Left hindlimb (tissue), 1 donor: Measurements from ENCODE around the gene LBX2.
"Not testable (repeated sequence)": the region's sequence is repeated elsewhere in the genome, so short reads cannot be mapped to it uniquely, and the experiment has no call there.

Experiments
- DNase-seq: peaks from one replicate; pipeline ENCODE4 v3.0.0-alpha.2; 2018

LBX2 gene

DNA sequence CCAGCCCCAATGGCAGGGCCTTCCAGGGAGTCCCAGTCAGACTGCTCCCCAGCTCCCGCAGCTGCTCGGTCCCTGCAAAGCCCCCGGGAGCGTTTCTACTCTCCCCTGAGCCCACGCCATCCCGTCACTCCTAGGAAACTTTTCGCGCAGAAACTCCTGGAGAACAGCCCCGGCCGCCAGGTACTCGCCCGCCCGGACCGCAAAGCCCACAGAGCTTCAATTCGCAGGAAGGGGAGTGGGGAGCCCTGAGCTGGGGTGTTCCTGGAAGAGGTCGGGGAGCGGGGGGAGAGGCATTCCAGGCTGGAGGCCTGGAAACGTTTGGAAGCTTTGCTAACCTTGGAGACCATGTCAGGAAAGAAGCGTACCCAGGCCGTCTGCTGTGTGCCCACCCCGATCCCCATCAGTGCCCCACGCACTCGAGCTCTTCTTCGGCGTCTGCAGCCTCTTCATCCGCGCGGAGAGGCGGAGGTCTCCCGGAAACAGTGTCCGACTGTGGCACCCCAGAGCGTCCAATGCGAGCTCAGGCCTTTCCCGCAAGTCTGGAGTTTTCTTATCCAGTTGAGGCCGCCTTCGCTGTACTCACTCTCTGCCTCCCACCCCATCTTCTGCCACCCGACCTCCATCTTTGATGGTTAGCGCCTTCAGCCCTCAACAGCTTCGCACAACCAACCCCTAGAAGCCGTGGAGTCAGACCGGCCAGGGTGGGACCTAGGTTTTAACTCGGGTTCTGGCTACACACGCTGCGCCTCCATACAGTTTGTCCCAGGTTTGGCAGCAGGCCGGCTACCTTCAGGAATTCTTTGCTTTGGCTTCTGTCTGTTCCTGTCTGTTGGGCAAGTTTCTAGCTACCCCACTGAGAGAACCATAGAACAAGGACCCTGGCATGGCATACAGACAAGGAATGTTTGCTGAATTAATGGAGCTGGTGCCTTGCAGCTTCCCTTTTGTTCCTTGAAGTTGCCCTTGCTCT lies 4.4 kb upstream of the LBX2 start:
- DNase-seq: no peak

DNA sequence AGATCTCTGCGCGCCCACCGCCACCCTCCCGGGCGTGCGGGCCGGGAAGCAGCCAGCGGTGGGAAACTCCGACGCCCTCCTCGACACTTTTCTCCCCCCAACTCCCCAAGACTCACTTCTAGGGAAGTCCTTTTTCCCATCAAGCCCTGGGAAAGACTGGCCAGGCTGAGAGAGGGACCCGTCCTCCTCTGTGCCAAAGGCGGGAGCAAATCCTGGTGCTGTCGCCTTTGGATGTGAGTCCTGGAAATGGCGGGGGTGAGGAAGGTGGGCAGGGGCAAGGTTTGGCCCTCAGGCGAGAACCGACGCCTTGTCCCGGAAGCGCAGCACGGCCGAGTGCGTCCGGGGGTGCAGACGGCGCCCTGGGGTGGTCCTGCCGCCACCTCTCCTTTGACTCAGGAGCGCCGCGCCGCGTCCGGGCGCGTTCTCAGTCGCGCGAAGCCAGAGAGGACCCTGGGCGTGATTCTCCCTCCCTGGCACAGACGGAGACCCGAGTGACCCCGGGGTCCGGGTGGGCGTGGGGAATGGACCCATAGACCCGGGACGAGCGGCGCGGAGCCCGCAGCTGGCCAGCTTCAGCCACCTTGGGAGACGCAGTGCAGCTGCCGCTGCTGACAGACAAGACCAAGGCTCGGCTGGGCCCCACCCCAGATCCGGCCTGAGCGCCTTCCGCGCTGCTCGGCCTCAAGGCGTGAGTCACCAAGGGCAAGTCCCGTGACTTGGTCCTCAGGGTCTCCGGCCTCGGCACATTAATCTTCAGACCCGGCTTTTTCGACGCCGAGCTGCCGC lies 3.5 kb upstream of the LBX2 start:
- peak; percentile 76 for DNase-seq

DNA sequence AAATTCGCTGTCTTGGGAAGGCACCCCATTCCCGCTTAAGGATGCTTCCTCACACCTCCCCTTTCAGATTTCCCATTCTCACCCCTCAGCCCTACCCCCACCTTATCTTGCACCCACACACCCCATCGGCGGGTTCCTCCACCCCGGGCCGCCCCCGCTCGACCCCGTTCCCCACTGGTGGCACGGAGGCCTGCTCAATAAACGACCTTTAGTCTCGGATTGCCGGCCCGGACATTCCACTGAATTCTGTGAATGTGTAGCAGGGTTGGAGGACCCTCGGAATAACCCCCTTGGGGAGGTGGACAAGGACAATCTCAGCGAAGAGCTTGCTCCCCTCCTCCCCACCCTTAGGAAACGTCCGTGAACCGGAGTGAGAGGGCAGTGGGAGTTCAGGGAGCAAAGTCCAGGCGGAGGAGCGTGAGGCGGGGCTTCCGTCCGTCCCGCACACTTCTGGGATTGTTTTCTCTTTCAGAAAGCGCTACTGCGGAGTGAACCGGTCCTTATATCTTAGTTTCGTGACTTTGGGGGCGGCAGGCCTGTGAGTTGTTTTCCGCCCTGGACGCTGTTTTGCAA lies 2.8 kb upstream of the LBX2 start:
- DNase-seq: no peak

DNA sequence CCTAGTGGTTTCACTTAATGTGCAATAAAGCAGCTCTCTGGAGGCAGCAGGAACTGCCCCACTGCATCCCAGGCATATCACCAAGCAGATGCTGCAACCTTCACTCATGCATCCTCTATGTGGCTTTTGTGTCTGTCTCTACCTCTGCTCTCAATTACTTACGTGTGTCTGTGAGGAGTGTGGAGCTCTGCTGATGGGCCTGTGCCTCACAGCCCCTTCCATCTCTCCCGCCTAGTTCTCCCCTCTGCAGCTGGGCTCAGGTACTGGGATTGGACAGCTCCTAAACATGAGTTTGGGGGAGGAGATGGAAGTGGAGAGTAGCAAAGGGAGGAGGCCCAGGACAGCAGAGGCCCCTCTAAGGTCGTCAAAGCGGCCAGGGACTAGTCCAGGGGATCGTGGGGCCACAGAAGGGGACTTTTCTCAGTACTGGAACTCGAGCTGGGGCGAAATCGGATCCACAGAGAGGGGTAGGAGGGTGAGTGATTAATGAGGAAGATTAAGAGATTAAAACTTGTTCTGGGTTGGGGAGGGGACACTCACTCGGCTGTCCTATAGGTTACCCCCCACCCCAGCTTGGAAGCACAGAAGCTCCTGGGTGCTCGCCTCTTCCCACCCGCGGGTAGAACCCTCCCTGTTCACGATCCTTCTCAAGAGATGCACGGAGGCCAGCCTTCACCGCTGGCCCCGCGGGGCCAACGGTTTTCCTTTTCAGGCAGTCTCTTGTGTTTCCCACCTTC lies 2.1 kb upstream of the LBX2 start:
- DNase-seq: no peak

- DNase-seq: no peak
These were observed 1.2 kb upstream of the LBX2 start for GRCh38 chr2:74500578-74500946.

DNA sequence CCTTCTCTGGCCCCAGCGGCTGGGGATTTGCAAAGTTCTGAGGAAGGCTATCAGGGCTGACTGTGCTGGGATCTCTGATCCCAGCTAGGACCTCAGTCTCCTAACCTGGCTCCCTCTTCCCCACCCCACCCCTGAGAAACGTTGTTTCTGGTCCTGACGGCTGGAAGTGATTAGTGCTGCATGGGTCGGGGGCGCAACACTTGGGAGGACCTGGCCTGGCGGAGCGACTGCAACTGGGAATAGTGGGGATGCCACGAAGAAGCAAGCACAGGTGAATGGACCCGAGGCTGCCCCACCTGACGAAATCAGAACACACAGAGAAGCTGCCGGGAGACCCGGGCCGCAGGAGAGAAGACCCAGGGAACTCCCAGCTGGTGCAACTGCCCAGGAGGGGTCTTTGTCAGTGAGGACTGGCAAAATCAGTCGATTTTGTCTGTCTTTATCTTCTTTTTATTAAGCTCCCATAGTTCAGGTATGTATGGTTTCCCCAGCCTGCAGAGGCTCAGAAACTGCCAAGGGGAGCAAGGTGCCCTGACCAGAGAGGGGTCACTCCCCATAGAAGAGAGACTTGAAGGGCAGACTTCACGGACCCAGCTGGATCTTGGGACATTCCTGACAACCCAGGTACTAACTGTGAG lies 656 bp upstream of the LBX2 start:
- no peak for DNase-seq

DNA sequence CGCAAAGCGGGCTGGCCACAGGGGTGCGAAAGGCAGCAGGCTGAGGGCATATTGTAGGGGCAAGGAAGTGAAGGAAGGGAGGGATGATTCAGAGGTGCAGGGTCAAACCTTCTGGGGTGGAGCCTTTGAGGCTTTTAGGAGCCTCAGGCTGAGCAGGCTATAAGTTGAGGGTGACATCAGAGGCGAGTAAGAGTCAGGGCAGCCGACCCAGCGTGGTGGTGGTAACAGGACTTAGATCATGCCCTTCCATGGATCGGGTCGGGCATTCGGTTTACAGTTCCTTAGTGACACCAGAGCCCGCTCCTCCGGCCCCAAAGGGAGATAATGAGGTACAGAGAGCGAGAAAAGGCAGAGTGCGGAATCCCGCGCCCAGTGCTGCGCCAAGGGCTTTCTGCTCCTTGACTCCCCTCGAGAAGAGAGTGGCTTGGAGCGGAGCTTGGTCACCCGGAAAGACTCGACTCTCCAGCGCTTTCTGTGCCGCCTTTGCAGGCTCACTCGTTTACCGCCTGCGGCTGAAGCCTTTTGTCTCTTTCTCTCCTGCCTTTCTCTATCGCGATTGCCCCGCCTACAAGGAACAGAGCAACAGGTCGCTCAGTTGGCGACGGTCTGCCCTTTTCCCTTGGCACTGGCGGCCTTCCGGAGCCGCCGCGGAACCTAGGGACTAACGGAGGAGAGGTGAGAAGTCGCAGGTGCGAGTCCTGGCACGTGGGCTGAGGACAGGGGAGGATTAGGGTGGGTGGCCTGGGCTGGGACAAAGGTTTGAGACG lies 720 bp downstream of the LBX2 start:
- no peak for DNase-seq

- DNase-seq: no peak
These were observed 1.5 kb downstream of the LBX2 start for GRCh38 chr2:74497777-74498499.

- DNase-seq: no peak
These were observed 2.2 kb downstream of the LBX2 start for GRCh38 chr2:74496997-74497776.

GRCh38 chr2:74495440-74495839 lies 4.0 kb downstream of the LBX2 start:
- no peak for DNase-seq

DNA sequence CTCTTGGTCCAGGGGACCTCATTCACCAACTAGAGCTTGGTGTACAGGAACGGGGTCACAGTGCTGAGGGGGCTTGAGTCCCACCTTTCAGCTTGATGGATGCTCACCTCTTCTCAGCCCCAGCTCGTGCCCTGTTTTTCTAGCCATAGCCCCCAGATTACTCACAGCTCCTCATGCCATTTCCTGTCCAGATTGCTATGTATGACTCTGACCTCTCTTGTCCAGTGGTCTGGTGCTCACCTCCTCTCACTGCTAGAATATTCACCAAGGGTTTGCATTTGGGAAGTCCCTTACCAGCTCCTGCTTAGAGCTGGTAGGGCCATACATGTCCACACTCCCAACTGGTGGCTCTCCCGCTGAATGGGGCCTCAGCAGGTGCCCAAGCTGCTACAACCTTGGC lies 5.9 kb downstream of the LBX2 start:
- DNase-seq: no peak

GRCh38 chr2:74491648-74492544 lies 7.5 kb downstream of the LBX2 start:
- no peak for DNase-seq

- DNase-seq: no peak
These were observed 9.5 kb downstream of the LBX2 start for GRCh38 chr2:74489906-74490305.

DNA sequence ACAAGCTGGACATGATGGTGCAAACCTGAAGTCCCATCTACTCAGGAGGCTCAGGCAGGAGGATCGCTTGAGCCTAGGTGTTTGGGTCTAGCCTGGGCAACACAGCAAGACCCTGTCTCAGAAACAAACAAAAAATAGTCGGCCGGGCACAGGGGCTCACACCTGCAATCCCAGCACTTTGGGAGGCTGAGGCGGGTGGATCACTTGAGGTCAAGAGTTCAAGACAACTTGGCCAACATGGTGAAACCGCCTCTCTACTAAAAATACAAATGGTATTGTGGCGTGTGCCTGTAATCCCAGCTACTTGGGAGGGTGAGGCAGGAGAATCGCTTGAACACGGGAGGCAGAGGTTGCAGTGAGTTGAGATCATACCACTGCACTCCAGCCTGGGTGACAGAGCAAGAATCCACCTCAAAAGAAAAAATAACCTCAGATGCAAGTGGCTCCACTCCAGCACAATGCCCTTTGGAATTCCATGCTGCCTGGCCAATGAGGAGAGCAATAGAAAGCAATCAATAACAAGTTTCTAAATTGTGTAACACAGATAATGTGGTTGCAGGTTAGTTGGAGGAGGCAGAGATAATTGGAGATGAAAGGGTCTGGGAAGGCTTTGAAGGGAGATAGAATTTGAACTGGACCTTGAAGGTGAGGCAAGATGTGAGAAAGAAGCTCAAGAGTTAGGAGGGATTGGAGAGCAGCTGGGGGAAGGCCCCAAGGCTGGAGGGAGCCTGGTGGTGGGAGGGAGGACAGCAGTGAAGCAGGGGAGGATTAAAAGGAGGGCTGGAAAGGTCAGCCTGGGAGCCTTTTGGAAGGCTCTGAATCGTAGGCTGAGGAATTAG lies 10.5 kb downstream of the LBX2 start:
- DNase-seq: no peak

DNA sequence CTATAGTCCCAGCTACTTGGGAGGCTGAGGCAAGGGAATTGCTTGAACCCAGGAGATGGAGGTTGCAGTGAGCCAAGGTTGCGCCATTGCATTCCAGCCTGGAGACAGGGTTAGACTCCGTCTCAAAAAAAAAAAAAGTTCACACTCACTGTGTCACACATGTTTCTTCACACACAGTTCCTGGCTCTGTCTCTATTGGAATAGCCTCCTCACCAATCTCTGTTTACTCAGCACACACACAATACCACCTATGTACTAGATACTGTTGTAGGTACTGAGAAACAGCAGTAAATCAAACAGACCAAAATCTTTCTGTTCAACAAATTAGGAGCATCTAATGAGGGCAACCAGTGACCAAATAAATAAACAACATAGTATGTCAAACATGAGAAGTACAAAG lies 13.3 kb downstream of the LBX2 start:
- no peak for DNase-seq

GRCh38 chr2:74483675-74484164 lies 15.7 kb downstream of the LBX2 start:
- not testable (repeated sequence) for DNase-seq

- DNase-seq: peak; percentile 97
These were observed 16.4 kb downstream of the LBX2 start, which contains the start of the genes CCDC142 and TTC31 for GRCh38 chr2:74482801-74483674. TSS of gene CCDC142 (minus strand) at chr2:74482998. CDS start at chr2:74482837, 161 bp downstream. TSS of gene TTC31 (plus strand) at chr2:74483081. CDS start at chr2:74483096, 15 bp downstream.
